ENCODE measurements around the gene RSRP1.

DNA sequence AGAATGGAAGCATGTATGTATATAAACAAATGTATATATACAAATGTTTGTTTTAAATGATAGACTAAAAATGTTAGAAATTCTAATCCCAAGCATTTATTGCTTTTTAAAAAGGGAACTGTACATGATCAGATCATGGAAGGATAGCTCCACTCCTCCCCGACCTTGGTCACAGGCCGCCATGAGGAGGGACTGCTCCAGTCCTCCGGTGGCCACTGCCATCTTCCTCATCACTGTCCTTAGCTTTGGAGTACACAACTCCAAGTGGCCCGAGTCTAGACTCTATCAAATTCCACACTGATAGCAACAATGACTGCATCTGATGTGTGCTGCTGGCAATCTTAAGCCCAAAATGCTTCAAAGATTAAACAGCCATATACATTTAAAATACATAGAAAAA lies 24.6 kb downstream of the RSRP1 start:
- TF ChIP-seq, protein P1, sequence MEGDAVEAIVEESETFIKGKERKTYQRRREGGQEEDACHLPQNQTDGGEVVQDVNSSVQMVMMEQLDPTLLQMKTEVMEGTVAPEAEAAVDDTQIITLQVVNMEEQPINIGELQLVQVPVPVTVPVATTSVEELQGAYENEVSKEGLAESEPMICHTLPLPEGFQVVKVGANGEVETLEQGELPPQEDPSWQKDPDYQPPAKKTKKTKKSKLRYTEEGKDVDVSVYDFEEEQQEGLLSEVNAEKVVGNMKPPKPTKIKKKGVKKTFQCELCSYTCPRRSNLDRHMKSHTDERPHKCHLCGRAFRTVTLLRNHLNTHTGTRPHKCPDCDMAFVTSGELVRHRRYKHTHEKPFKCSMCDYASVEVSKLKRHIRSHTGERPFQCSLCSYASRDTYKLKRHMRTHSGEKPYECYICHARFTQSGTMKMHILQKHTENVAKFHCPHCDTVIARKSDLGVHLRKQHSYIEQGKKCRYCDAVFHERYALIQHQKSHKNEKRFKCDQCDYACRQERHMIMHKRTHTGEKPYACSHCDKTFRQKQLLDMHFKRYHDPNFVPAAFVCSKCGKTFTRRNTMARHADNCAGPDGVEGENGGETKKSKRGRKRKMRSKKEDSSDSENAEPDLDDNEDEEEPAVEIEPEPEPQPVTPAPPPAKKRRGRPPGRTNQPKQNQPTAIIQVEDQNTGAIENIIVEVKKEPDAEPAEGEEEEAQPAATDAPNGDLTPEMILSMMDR (IDR thresholded peaks at IDR 0.05), result no peak
- TF ChIP-seq POLR2A (IDR thresholded peaks at IDR 0.05), result no peak

Measured in Peyer's patch (tissue), 4 donors.